Osteoblast (primary cell): ENCODE measurements around the gene KLHL5. TPM values are rescaled to one million over a fixed set of nuclear protein-coding genes. Genes with fewer than 3 reads are reported as not detected.
A peak's percentile ranks its signal among the peaks of the same experiment; 100 is the strongest.

Source experiments
- DNase-seq: peaks from one replicate; pipeline ENCODE4 v3.0.0; 2011; ENCODE audit warnings: low spot score, mixed read lengths; ENCODE audit not compliant: insufficient read length; ENCODE audit errors: missing footprints
- H2AFZ ChIP-seq: 2 replicates; pipeline ENCODE4 v1.6.0; 2011; ENCODE audit warnings: mild to moderate bottlenecking, low read length
- H3K27ac ChIP-seq: 2 replicates; pipeline ENCODE4 v1.5.1; 2011; ENCODE audit warnings: mild to moderate bottlenecking, low read depth, low read length, moderate library complexity
- H3K27me3 ChIP-seq: 2 replicates; pipeline ENCODE4 v1.6.0; 2012; ENCODE audit warnings: mild to moderate bottlenecking, control low read depth, inconsistent platforms, low read length, moderate library complexity; ENCODE audit not compliant: insufficient read depth
- H3K36me3 ChIP-seq: 2 replicates; pipeline ENCODE4 v1.5.1; 2011; ENCODE audit warnings: mild to moderate bottlenecking, low read length, control low read depth, moderate library complexity; ENCODE audit not compliant: insufficient read depth
- H3K4me1 ChIP-seq: 2 replicates; pipeline ENCODE4 v1.5.1; 2011; ENCODE audit warnings: mild to moderate bottlenecking, low read length, control low read depth, moderate library complexity; ENCODE audit not compliant: insufficient read depth
- H3K4me2 ChIP-seq: 2 replicates; pipeline ENCODE4 v1.6.0; 2011; ENCODE audit warnings: mild to moderate bottlenecking, low read length; ENCODE audit not compliant: insufficient read depth
- H3K4me3 ChIP-seq: fragments of 200-600 bp; sonication (generic); 3 replicates; pipeline ENCODE4 v1.5.1; 2012; ENCODE audit warnings: mild to moderate bottlenecking, low read length, inconsistent platforms; ENCODE audit not compliant: insufficient read depth
- H3K79me2 ChIP-seq: 2 replicates; pipeline ENCODE4 v1.6.0; 2012; ENCODE audit warnings: mild to moderate bottlenecking, low read length, control low read depth, inconsistent platforms; ENCODE audit not compliant: insufficient read depth
- H3K9me3 ChIP-seq: 2 replicates; pipeline ENCODE4 v1.5.1; 2011; ENCODE audit warnings: low read depth, low read length, control low read depth
- H4K20me1 ChIP-seq: 2 replicates; pipeline ENCODE4 v1.6.0; 2012; ENCODE audit warnings: mild to moderate bottlenecking, low read length, control low read depth; ENCODE audit not compliant: insufficient read depth
- CTCF ChIP-seq: IDR thresholded peaks from 2 replicates; pipeline ENCODE4 v1.5.1; 2011; ENCODE audit warnings: mild to moderate bottlenecking, low read depth, low read length, moderate library complexity; ENCODE audit errors: extremely low read depth
- total RNA-seq: library from RNA; depleted of rRNA; stranded (reverse); fragments of >200 nt; gene quantifications from 2 replicates; pipeline ENCODE4 v1.2.3, GENCODE V29; 2012

Gene KLHL5
- total RNA-seq, 1 donor = 95.5 TPM

GRCh38 chr4:39085891-39086290 is 23.9 kb downstream of the KLHL5 start:
- Histone ChIP-seq H3K36me3 (peaks cover 8% of the 10 kb centered on the region), H3K27me3 (no peaks in the 10 kb centered on the region), H4K20me1 (no peaks in the 10 kb centered on the region), H3K9me3 (no peaks in the 10 kb centered on the region), H2AFZ (no peak overlapping the region), H3K27ac (peak overlapping the region; percentile 56), H3K4me3 (no peak overlapping the region), H3K79me2 (no peaks in the 10 kb centered on the region), H3K4me2 (peak overlapping the region; percentile 31), H3K4me1 (peaks cover 28% of the 10 kb centered on the region)
- peak; percentile 43 for DNase-seq
- TF ChIP-seq CTCF = no peak

DNA sequence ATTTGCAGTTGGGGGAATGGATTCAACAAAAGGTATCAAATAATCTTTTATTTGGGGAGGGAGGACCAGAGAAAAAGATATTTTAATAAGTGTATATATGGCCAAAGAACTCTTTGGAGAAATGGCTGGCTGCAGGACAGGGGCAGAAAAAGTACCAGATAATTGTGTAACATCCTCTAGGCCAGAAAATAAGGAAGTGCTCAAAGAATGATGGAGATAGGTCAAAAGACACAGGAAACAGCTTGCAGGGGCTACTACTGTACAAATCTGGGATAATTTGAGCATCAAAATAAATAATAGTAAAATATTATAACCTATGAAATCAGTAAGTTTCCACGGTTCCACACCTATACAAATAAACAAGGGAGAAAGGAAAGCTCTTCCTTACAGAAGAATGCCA is 34.8 kb downstream of the KLHL5 start:
- no peaks in the 10 kb centered on the region for H3K9me3 ChIP-seq
- DNase-seq = no peak
- TF ChIP-seq CTCF = no peak
- H3K36me3 ChIP-seq = no peaks in the 10 kb centered on the region
- no peaks in the 10 kb centered on the region for H3K4me1 ChIP-seq
- no peaks in the 10 kb centered on the region for H4K20me1 ChIP-seq
- H2AFZ ChIP-seq = no peak overlapping the region
- H3K79me2 ChIP-seq = no peaks in the 10 kb centered on the region
- no peaks in the 10 kb centered on the region for H3K27me3 ChIP-seq
- no peak overlapping the region for H3K27ac ChIP-seq
- no peak overlapping the region for H3K4me2 ChIP-seq
- no peak overlapping the region for H3K4me3 ChIP-seq

GRCh38 chr4:39097290-39097689 is 35.3 kb downstream of the KLHL5 start:
- Histone ChIP-seq H3K27me3 (no peaks in the 10 kb centered on the region), H3K9me3 (no peaks in the 10 kb centered on the region), H3K4me2 (no peak overlapping the region), H3K27ac (no peak overlapping the region), H3K36me3 (no peaks in the 10 kb centered on the region), H2AFZ (no peak overlapping the region), H3K4me3 (no peak overlapping the region), H3K4me1 (no peaks in the 10 kb centered on the region), H3K79me2 (no peaks in the 10 kb centered on the region), H4K20me1 (no peaks in the 10 kb centered on the region)
- TF ChIP-seq CTCF = no peak
- peak; percentile 9 for DNase-seq

- Histone ChIP-seq H3K9me3 (no peaks in the 10 kb centered on the region), H3K4me3 (no peak overlapping the region), H4K20me1 (no peaks in the 10 kb centered on the region), H2AFZ (no peak overlapping the region), H3K27me3 (no peaks in the 10 kb centered on the region), H3K79me2 (no peaks in the 10 kb centered on the region), H3K4me1 (no peaks in the 10 kb centered on the region), H3K4me2 (no peak overlapping the region), H3K27ac (no peak overlapping the region), H3K36me3 (peaks cover 13% of the 10 kb centered on the region)
- TF ChIP-seq CTCF = no peak
- DNase-seq = no peak
Measured at GRCh38 chr4:39102297-39102696, 40.3 kb downstream of the KLHL5 start.
